Breast epithelium (tissue), 4 donors: ENCODE measurements around the gene DNASE1L3. TPM values are rescaled to one million over a fixed set of nuclear protein-coding genes. Genes with fewer than 3 reads are reported as not detected.
A peak's percentile ranks its signal among the peaks of the same experiment; 100 is the strongest.

Experiments
- DNase-seq, 2 donors: peaks; one replicate each; pipeline ENCODE4 v3.0.0-alpha.2; 2019; ENCODE audit warnings: low spot score in 2 of 2
- H3K27ac ChIP-seq, 2 donors: fragments of 200-600 bp; sonication (generic) in 1 of 2; one replicate each; pipeline ENCODE4 v1.5.1; 2016 to 2019; ENCODE audit warnings: mild to moderate bottlenecking in 1 of 2
- H3K27me3 ChIP-seq, 2 donors: fragments of 200-600 bp; sonication (generic) in 1 of 2; one replicate each; pipeline versions ENCODE4 v1.5.1 to v1.6.0; 2017 to 2019; ENCODE audit warnings: control low read depth in 1 of 2, mild to moderate bottlenecking in 1 of 2
- H3K36me3 ChIP-seq: fragments of 200-600 bp; one replicate; pipeline ENCODE4 v1.5.1; 2019
- H3K4me1 ChIP-seq, 2 donors: fragments of 200-600 bp; sonication (generic); one replicate each; pipeline ENCODE4 v1.5.1; 2016 to 2019; ENCODE audit warnings: control low read depth in 1 of 2
- H3K4me3 ChIP-seq, 3 donors: fragments of 200-600 bp; sonication (generic); 1 replicate in 2 of 3; 2 replicates in 1 of 3; pipeline ENCODE4 v1.5.1; 2016 to 2019; ENCODE audit warnings: mild to moderate bottlenecking in 3 of 3, moderate library complexity in 2 of 3
- H3K9me3 ChIP-seq, 2 donors: fragments of 200-600 bp; sonication (generic) in 1 of 2; one replicate each; pipeline ENCODE4 v1.5.1; 2016 to 2019; ENCODE audit warnings: control low read depth in 1 of 2
- POLR2A ChIP-seq: fragments of 450-650 bp; IDR thresholded peaks from one replicate; pipeline ENCODE4 v1.6.1; 2016; ENCODE audit warnings: antibody characterized with exemption, mild to moderate bottlenecking, moderate library complexity
- POLR2AphosphoS5 ChIP-seq, 3 donors: sonication (generic); formaldehyde crosslinking; IDR thresholded peaks; one replicate each; pipeline ENCODE4 v1.6.1; 2017; ENCODE audit warnings: antibody characterized with exemption in 3 of 3
- intact Hi-C: fragments of 100-400 bp; cut with DNase I; formaldehyde crosslinking; loops from one replicate; pipeline ENCODE4 v1.15.1; 2023; ENCODE audit warnings: low total_unique reads
- total RNA-seq, 3 donors: library from RNA; depleted of rRNA; stranded (reverse); fragments of >200 nt; gene quantifications; one replicate each; pipeline ENCODE4 v1.1.0, GENCODE V29; 2016
- TF ChIP-seq, protein P1 (sequence below), 3 donors: fragments of 450-650 bp; IDR thresholded peaks; one replicate each; pipeline ENCODE4 v1.5.1; 2016 to 2017; ENCODE audit warnings: antibody characterized with exemption in 3 of 3, mild to moderate bottlenecking in 3 of 3, moderate library complexity in 3 of 3

The DNASE1L3 gene
- total RNA-seq, 3 donors from 2014 or later = 0.44 to 9.2 (median 5.6) TPM

DNA sequence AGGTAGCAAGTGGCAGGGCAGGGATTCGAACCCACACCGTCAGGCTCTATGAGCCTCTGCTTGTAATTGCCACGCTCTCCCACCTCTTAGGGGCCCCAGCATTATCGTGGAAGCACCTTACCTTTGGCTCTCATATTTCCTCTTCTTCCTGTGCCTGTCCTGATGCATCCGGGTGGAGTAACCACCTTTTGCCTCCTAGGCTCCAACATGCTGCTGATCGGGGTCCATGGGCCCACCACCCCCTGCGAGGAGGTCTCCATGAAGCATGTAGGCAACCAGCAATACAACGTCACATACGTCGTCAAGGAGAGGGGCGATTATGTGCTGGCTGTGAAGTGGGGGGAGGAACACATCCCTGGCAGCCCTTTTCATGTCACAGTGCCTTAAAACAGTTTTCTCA, 40.4 kb downstream of the DNASE1L3 start:
- Histone ChIP-seq H3K4me3 (no peak overlapping the region), H3K4me1 (peaks cover 0 to 5% of the 10 kb centered on the region in 2 donors), H3K27ac (no peak overlapping the region), H3K27me3 (no peaks in the 10 kb centered on the region), H3K9me3 (no peaks in the 10 kb centered on the region), H3K36me3 (peaks cover 3% of the 10 kb centered on the region)
- intact Hi-C loops = no loop called here
- no peak for DNase-seq
- TF ChIP-seq, protein P1, sequence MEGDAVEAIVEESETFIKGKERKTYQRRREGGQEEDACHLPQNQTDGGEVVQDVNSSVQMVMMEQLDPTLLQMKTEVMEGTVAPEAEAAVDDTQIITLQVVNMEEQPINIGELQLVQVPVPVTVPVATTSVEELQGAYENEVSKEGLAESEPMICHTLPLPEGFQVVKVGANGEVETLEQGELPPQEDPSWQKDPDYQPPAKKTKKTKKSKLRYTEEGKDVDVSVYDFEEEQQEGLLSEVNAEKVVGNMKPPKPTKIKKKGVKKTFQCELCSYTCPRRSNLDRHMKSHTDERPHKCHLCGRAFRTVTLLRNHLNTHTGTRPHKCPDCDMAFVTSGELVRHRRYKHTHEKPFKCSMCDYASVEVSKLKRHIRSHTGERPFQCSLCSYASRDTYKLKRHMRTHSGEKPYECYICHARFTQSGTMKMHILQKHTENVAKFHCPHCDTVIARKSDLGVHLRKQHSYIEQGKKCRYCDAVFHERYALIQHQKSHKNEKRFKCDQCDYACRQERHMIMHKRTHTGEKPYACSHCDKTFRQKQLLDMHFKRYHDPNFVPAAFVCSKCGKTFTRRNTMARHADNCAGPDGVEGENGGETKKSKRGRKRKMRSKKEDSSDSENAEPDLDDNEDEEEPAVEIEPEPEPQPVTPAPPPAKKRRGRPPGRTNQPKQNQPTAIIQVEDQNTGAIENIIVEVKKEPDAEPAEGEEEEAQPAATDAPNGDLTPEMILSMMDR (IDR thresholded peaks at IDR 0.05) = no peak

DNA sequence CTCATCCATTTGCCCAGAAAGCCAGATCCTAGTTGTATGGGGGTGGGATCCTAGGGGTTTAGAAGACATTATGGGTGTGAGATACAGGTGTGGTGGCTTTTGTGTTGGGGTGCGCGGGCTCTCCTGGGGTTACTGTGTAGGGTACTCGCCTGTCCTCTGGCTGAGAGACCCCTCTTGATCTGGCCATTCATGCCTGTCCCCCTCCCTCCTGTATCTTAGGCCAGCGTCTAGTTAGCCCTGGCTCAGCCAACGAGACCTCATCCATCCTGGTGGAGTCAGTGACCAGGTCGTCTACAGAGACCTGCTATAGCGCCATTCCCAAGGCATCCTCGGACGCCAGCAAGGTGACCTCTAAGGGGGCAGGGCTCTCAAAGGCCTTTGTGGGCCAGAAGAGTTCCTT, 41.4 kb downstream of the DNASE1L3 start:
- H3K27me3 ChIP-seq = no peaks in the 10 kb centered on the region
- no peaks in the 10 kb centered on the region for H3K9me3 ChIP-seq
- TF ChIP-seq POLR2AphosphoS5 (IDR thresholded peaks at IDR 0.05) (no peak), POLR2A (no peak)
- TF ChIP-seq, protein P1 (IDR thresholded peaks at IDR 0.05) = no peak
- intact Hi-C loops = no loop called here
- peaks cover 3% of the 10 kb centered on the region for H3K36me3 ChIP-seq
- no peaks in the 10 kb centered on the region for H3K4me1 ChIP-seq
- DNase-seq = no peak
- no peak overlapping the region for H3K4me3 ChIP-seq
- H3K27ac ChIP-seq = no peak overlapping the region

DNA sequence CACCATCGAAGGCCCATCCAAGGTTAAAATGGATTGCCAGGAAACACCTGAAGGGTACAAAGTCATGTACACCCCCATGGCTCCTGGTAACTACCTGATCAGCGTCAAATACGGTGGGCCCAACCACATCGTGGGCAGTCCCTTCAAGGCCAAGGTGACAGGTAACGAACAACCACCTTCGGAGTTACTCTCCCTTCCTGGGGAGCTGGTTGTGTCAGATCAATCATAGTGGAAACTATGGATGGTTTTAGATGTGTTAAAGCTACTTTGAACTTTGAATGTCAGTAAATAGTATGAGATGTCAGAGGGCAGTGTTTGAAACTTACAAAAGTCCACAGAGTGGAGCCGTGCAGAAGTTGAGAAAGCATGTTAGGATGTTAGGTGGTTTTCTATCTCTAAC, 42.3 kb downstream of the DNASE1L3 start:
- TF ChIP-seq POLR2A = no peak
- Histone ChIP-seq H3K4me3 (no peak overlapping the region), H3K36me3 (peaks cover 3% of the 10 kb centered on the region), H3K4me1 (no peaks in the 10 kb centered on the region), H3K9me3 (no peaks in the 10 kb centered on the region), H3K27me3 (no peaks in the 10 kb centered on the region), H3K27ac (no peak overlapping the region)
- intact Hi-C loops = no loop called here
- DNase-seq = no peak

DNA sequence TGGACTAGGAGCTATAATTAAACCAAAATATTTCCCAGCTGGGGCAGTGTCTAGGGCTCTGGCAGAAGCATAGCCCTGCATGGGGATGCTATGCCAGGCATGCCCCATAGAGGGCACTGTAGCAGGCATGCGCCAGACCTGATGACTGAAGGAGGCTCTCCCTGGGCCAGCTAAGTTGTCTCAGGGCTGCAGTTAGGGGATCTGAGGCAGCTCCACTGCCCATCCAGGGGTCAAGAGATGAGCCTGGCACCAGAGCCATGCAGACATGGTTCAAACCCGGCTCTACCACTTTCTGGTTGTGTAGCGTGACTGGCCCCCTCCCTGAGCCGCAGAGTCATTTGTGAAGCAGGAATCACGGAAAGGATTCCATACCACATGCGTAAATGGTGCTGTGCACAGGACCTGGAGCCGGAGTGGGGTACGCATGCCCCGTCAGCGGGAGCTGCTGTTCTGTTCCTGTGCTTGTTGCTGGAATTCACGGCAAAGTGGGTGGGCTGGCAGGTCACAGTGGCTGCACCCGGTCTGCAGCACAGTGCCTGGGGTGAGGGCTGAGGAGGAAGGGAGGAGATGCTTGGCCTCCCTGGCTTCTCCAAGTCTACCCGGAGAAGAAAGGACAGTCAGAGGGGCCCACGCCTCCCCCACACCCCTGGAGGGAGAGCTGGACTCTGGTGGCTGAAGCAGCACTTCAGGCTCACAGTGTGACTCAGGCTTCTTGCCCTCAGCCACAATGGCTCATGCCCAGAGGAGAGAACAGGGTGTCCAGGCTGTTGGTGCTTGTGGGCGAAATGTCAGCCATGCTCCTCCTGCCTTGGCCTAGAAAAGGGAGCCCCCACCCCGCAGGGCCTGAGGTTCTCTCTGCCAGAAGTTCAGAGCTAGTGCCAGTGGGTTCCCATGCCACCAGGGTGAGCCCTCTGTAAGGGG, 43.1 kb downstream of the DNASE1L3 start:
- H3K36me3 ChIP-seq = peaks cover 3% of the 10 kb centered on the region
- intact Hi-C loops = no loop called here
- H3K4me1 ChIP-seq = no peaks in the 10 kb centered on the region
- no peaks in the 10 kb centered on the region for H3K9me3 ChIP-seq
- H3K27me3 ChIP-seq = no peaks in the 10 kb centered on the region
- no peak overlapping the region for H3K27ac ChIP-seq
- no peak for DNase-seq
- no peak overlapping the region for H3K4me3 ChIP-seq
- no peak for TF ChIP-seq POLR2AphosphoS5 (IDR thresholded peaks at IDR 0.05)
- TF ChIP-seq POLR2A = no peak
- TF ChIP-seq, protein P1 (IDR thresholded peaks at IDR 0.05) = peak; percentile 21 to 58 (median 40)

DNA sequence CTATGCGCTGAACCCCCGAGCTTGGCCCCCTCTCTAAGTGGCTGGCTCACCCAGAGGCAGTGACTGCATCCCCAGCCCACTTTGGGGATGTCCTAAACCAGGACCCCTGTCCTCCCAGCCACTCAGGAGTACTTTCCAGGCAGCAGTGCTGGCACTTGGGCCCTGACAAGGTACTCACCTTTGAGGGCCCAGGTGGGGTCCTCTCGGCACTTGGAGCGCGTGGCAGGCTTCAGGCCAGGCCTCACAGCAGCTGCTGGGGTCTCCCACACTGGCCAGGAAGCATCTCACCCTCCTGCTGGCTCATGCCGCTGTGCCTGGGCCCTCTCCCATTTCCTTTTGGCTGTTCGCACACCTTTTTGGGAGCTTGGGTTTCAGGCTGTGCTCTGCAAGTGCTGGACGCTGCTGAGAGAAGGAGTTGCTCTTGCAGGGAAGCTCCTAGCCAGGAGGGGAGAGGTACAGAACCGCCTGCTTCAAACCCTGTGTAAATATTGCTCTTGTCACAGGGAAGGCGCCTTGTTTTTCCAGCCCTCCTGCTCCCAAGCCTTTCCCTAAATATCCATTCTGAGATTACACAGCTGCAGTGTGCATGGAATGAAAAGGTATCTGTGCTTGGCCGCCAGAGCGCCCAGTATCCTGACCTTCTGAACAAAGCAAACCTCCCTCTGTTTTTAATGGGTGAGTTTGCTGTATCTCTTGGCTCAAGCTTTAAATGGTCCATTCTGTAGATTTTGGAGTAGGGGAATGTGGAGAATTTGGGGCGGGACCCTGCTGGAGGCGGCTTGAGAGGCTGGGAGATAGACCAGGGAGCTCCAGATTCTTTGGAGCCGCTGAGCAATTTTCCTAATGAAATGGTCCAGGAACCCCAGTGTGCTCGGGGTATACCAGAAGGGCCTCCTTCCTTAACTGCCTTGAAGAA, 45.6 kb downstream of the DNASE1L3 start:
- Histone ChIP-seq H3K4me3 (no peak overlapping the region), H3K27me3 (no peaks in the 10 kb centered on the region), H3K9me3 (no peaks in the 10 kb centered on the region), H3K27ac (peak overlapping the region in 1 of 2 donors; percentile 62), H3K4me1 (no peaks in the 10 kb centered on the region), H3K36me3 (no peaks in the 10 kb centered on the region)
- intact Hi-C loops = no loop called here
- no peak for DNase-seq
- TF ChIP-seq, protein P1 (IDR thresholded peaks at IDR 0.05) = no peak
- TF ChIP-seq POLR2AphosphoS5 (IDR thresholded peaks at IDR 0.05) = no peak
- TF ChIP-seq POLR2A = no peak
